GM23338 (cell line): ENCODE results near the gene DOCK1.

ENCODE experiments used
- CREB1 ChIP-seq: fragments of 250-450 bp; sonication (Bioruptor Pico); IDR thresholded peaks from 2 replicates; pipeline ENCODE4 v1.5.0; 2020; ENCODE audit warnings: low read depth, mild to moderate bottlenecking, moderate library complexity
- CTCF ChIP-seq, 2 experiments: fragments of 200-600 bp in 1 of 2; sonication (generic) in 1 of 2; conservative IDR thresholded peaks; 2 replicates each; pipeline versions ENCODE4 v1.5.1 to v1.6.1; 2016 to 2017; ENCODE audit warnings: antibody characterized with exemption in 2 of 2, low read depth in 2 of 2, mild to moderate bottlenecking in 2 of 2, moderate library complexity in 1 of 2
- EZH2 ChIP-seq: fragments of 200-600 bp; sonication (generic); IDR thresholded peaks from one replicate; pipeline ENCODE4 v1.8.0; 2017; ENCODE audit warnings: antibody characterized with exemption, mild to moderate bottlenecking, low read depth; ENCODE audit not compliant: unreplicated experiment
- JUNB ChIP-seq: IDR thresholded peaks from one replicate; pipeline ENCODE4 v1.6.1; 2016; ENCODE audit warnings: antibody characterized with exemption; ENCODE audit not compliant: unreplicated experiment
- NANOG ChIP-seq: IDR thresholded peaks from 2 replicates; pipeline ENCODE4 v1.6.1; 2016; ENCODE audit warnings: antibody characterized with exemption, borderline replicate concordance
- POLR2AphosphoS5 ChIP-seq: IDR thresholded peaks from 2 replicates; pipeline ENCODE4 v1.6.1; 2016; ENCODE audit warnings: antibody characterized with exemption, low read depth
- REST ChIP-seq: IDR thresholded peaks from one replicate; pipeline ENCODE4 v1.6.1; 2018; ENCODE audit warnings: antibody characterized with exemption; ENCODE audit not compliant: unreplicated experiment
- STAT1 ChIP-seq: IDR thresholded peaks from one replicate; pipeline ENCODE4 v1.6.1; 2016; ENCODE audit warnings: antibody characterized with exemption; ENCODE audit not compliant: unreplicated experiment
- ZNF114 ChIP-seq: fragments of 250-450 bp; sonication (Bioruptor Pico); IDR thresholded peaks from 2 replicates; pipeline ENCODE4 v1.5.0; 2020; ENCODE audit warnings: mild to moderate bottlenecking, moderate library complexity
- ZNF331 ChIP-seq: fragments of 250-450 bp; sonication (Bioruptor Pico); IDR thresholded peaks from 2 replicates; pipeline ENCODE4 v1.5.0; 2020; ENCODE audit warnings: low read depth, mild to moderate bottlenecking, moderate library complexity

- TF ChIP-seq EZH2 (no peak), CTCF (conservative IDR thresholded peaks at IDR 0.05; ENCODE audit: low read depth in 2 of 2) (no peak), REST (no peak), ZNF114 (CRISPR knock-in tag) (no peak), POLR2AphosphoS5 (no peak), NANOG (no peak), CREB1 (no peak), STAT1 (no peak), JUNB (no peak), ZNF331 (no peak)
Observed at GRCh38 chr10:127174866-127175265, 269.6 kb downstream of the DOCK1 start.
